DOHH2 (cell line): Measurements from ENCODE around the gene AKAP1.

Experiments used
- H3F3A ChIP-seq: fragments of 200-600 bp; sonication (generic), shearing (Covaris generic); 2 replicates; pipeline ENCODE4 v1.6.0; 2016; ENCODE audit warnings: antibody characterized with exemption, mild to moderate bottlenecking; ENCODE audit not compliant: control insufficient read depth, insufficient read depth
- H3K27ac ChIP-seq: fragments of 200-600 bp; sonication (generic); 2 replicates; pipeline ENCODE4 v1.5.1; 2014; ENCODE audit warnings: low read depth, mild to moderate bottlenecking, low read length, moderate library complexity
- H3K27me3 ChIP-seq: fragments of 200-600 bp; sonication (generic); 2 replicates; pipeline ENCODE4 v1.6.1; 2014; ENCODE audit warnings: mild to moderate bottlenecking, low read length, mixed read lengths; ENCODE audit not compliant: control insufficient read depth
- H3K36me3 ChIP-seq: fragments of 200-600 bp; sonication (generic); 2 replicates; pipeline ENCODE4 v1.6.1; 2014; ENCODE audit warnings: mild to moderate bottlenecking, low read length, moderate library complexity, mixed read lengths; ENCODE audit not compliant: control insufficient read depth
- H3K4me1 ChIP-seq: fragments of 200-600 bp; sonication (generic); 2 replicates; pipeline ENCODE4 v1.6.1; 2014; ENCODE audit warnings: mild to moderate bottlenecking, low read length, mixed read lengths; ENCODE audit not compliant: control insufficient read depth
- H3K4me2 ChIP-seq: fragments of 200-600 bp; sonication (generic); 2 replicates; pipeline ENCODE4 v1.6.0; 2014; ENCODE audit warnings: mild to moderate bottlenecking, low read length, moderate library complexity
- H3K4me3 ChIP-seq: fragments of 200-600 bp; sonication (generic); 2 replicates; pipeline ENCODE4 v1.5.1; 2014; ENCODE audit warnings: mild to moderate bottlenecking, low read length, mixed read lengths
- H3K79me2 ChIP-seq: fragments of 200-600 bp; sonication (generic); 2 replicates; pipeline ENCODE4 v1.6.1; 2014; ENCODE audit warnings: mild to moderate bottlenecking, low read length, mixed read lengths; ENCODE audit not compliant: control insufficient read depth
- H3K9me2 ChIP-seq: fragments of 200-600 bp; sonication (generic); replicated peaks from 2 replicates; pipeline ENCODE4 v1.6.1; 2014; ENCODE audit warnings: mild to moderate bottlenecking, low read length, mixed read lengths; ENCODE audit not compliant: control insufficient read depth
- H3K9me3 ChIP-seq: fragments of 200-600 bp; sonication (generic); 2 replicates; pipeline ENCODE4 v1.6.1; 2014; ENCODE audit warnings: antibody characterized with exemption, low read length, mixed read lengths; ENCODE audit not compliant: control insufficient read depth, insufficient read depth
- H4K20me1 ChIP-seq: fragments of 200-600 bp; sonication (generic); 2 replicates; pipeline ENCODE4 v1.6.0; 2014; ENCODE audit warnings: low read depth, mild to moderate bottlenecking, antibody characterized with exemption, low read length, moderate library complexity; ENCODE audit not compliant: control insufficient read depth, insufficient read depth
- CTCF ChIP-seq: fragments of 200-600 bp; sonication (generic); IDR thresholded peaks from one replicate; pipeline ENCODE4 v1.5.1; 2014; ENCODE audit warnings: antibody characterized with exemption, mild to moderate bottlenecking, low read depth, low read length; ENCODE audit not compliant: poor library complexity, severe bottlenecking
- EZH2phosphoT487 ChIP-seq: fragments of 200-600 bp; sonication (generic); IDR thresholded peaks from 2 replicates; pipeline ENCODE4 v1.6.1; 2017; ENCODE audit warnings: borderline replicate concordance, mild to moderate bottlenecking, antibody characterized with exemption, low read length, moderate library complexity, mixed read lengths

AKAP1 gene

GRCh38 chr17:57092171-57092570, 7.1 kb downstream of the AKAP1 start:
- no peak overlapping the region for H3K4me2 ChIP-seq
- H4K20me1 ChIP-seq = peaks cover 46% of the 10 kb centered on the region
- H3K36me3 ChIP-seq = peaks cover 21% of the 10 kb centered on the region
- no peak overlapping the region for H3K4me3 ChIP-seq
- no peaks in the 10 kb centered on the region for H3F3A ChIP-seq
- H3K27me3 ChIP-seq = no peaks in the 10 kb centered on the region
- no peak overlapping the region for H3K27ac ChIP-seq
- H3K9me3 ChIP-seq = no peaks in the 10 kb centered on the region
- H3K79me2 ChIP-seq = peaks cover 100% of the 10 kb centered on the region
- no peaks in the 10 kb centered on the region for H3K9me2 ChIP-seq
- peaks cover 36% of the 10 kb centered on the region for H3K4me1 ChIP-seq
- TF ChIP-seq EZH2phosphoT487 (no peak), CTCF (no peak)

DNA sequence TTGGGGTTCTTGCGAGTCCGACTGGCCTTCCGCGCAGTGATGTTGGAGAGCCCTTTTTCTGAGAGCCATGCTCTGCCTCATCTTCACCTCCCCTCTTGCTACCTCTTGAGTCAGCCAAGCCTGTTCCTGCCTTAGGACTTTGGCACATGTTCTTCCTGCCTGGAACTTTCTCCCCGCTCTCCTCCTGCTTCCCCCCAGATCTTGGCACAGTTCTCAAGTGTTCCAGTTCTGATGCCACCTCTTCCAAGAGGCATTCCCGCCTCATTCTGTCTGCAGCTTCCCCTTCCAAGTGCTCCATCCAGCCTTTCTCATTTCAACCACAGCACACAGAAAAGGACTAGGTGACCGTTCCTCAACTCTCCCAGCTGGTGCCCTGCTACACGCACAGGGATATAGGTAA, 7.7 kb downstream of the AKAP1 start:
- no peak overlapping the region for H3K27ac ChIP-seq
- no peaks in the 10 kb centered on the region for H3K9me3 ChIP-seq
- peaks cover 100% of the 10 kb centered on the region for H3K79me2 ChIP-seq
- no peaks in the 10 kb centered on the region for H3K9me2 ChIP-seq
- H3K4me2 ChIP-seq = no peak overlapping the region
- H3F3A ChIP-seq = no peaks in the 10 kb centered on the region
- H3K36me3 ChIP-seq = peaks cover 15% of the 10 kb centered on the region
- H4K20me1 ChIP-seq = peaks cover 40% of the 10 kb centered on the region; the same call in 1 of the 2 replicates
- H3K27me3 ChIP-seq = no peaks in the 10 kb centered on the region
- no peak overlapping the region for H3K4me3 ChIP-seq
- no peak for TF ChIP-seq EZH2phosphoT487
- peaks cover 36% of the 10 kb centered on the region for H3K4me1 ChIP-seq

GRCh38 chr17:57096472-57097202, 11.6 kb downstream of the AKAP1 start:
- Histone ChIP-seq H3K79me2 (peaks cover 100% of the 10 kb centered on the region), H3K9me3 (no peaks in the 10 kb centered on the region), H3K4me2 (no peak overlapping the region), H3K4me1 (peaks cover 28% of the 10 kb centered on the region), H3K27ac (no peak overlapping the region), H3F3A (no peaks in the 10 kb centered on the region), H3K9me2 (no peaks in the 10 kb centered on the region), H3K36me3 (peaks cover 11% of the 10 kb centered on the region), H3K27me3 (no peaks in the 10 kb centered on the region), H3K4me3 (no peak overlapping the region), H4K20me1 (peaks cover 21% of the 10 kb centered on the region; the same call in 1 of the 2 replicates)
- no peak for TF ChIP-seq EZH2phosphoT487
- no peak for TF ChIP-seq CTCF

GRCh38 chr17:57097832-57098421, 12.9 kb downstream of the AKAP1 start:
- Histone ChIP-seq H3K4me2 (no peak overlapping the region), H3K4me3 (no peak overlapping the region), H3K4me1 (peaks cover 23% of the 10 kb centered on the region), H3F3A (no peaks in the 10 kb centered on the region), H3K9me2 (no peaks in the 10 kb centered on the region), H3K79me2 (peaks cover 100% of the 10 kb centered on the region), H3K27ac (no peak overlapping the region), H3K36me3 (peaks cover 10% of the 10 kb centered on the region), H3K27me3 (no peaks in the 10 kb centered on the region), H3K9me3 (no peaks in the 10 kb centered on the region), H4K20me1 (peaks cover 20% of the 10 kb centered on the region; the same call in 1 of the 2 replicates)
- no peak for TF ChIP-seq EZH2phosphoT487
- TF ChIP-seq CTCF = no peak
